ENCODE results near the gene AURKAIP1. TPM values are rescaled to one million over a fixed set of nuclear protein-coding genes. Genes with fewer than 3 reads are reported as not detected.

Gene AURKAIP1
- total and polyA plus RNA-seq, 2 of the 13 experiments (the other 11 are each of a cell fraction or from before 2014, with no cell fraction given), result 69.5 to 175 TPM

DNA sequence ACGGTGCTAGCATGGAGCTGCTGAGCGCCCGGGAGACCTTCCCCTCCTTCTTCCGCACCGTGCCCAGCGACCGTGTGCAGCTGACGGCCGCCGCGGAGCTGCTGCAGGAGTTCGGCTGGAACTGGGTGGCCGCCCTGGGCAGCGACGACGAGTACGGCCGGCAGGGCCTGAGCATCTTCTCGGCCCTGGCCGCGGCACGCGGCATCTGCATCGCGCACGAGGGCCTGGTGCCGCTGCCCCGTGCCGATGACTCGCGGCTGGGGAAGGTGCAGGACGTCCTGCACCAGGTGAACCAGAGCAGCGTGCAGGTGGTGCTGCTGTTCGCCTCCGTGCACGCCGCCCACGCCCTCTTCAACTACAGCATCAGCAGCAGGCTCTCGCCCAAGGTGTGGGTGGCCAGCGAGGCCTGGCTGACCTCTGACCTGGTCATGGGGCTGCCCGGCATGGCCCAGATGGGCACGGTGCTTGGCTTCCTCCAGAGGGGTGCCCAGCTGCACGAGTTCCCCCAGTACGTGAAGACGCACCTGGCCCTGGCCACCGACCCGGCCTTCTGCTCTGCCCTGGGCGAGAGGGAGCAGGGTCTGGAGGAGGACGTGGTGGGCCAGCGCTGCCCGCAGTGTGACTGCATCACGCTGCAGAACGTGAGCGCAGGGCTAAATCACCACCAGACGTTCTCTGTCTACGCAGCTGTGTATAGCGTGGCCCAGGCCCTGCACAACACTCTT, 42.8 kb downstream of the AURKAIP1 start (continued):
- TF ChIP-seq HNF1A (IDR thresholded peaks at IDR 0.05; ENCODE audit: low read depth) (no peak), HNF1A (CRISPR knock-in tag; IDR thresholded peaks at IDR 0.05; ENCODE audit: borderline replicate concordance) (no peak), ZNF574 (CRISPR knock-in tag; IDR thresholded peaks at IDR 0.05) (no peak), ISX (CRISPR knock-in tag; conservative IDR thresholded peaks at IDR 0.05) (no peak), NRL (CRISPR knock-in tag; IDR thresholded peaks at IDR 0.05; ENCODE audit: borderline replicate concordance) (0 out of 2 replicates have a peak, but pooled peaks have one; percentile 39), ZNF652 (CRISPR knock-in tag; IDR thresholded peaks at IDR 0.05; ENCODE audit: borderline replicate concordance, low read depth) (no peak), RAD21 (CRISPR knock-in tag; IDR thresholded peaks at IDR 0.05) (no peak), CHD2 (IDR thresholded peaks at IDR 0.05; ENCODE audit: low read depth, low read length) (no peak), ZBTB39 (CRISPR knock-in tag; IDR thresholded peaks at IDR 0.05) (0 out of 2 replicates have a peak, but pooled peaks have one; percentile 52), ZNF782 (CRISPR knock-in tag; IDR thresholded peaks at IDR 0.05; ENCODE audit: borderline replicate concordance) (no peak), MAFG (CRISPR knock-in tag; IDR thresholded peaks at IDR 0.05) (no peak), CAMTA2 (CRISPR knock-in tag; IDR thresholded peaks at IDR 0.05; ENCODE audit: borderline replicate concordance) (no peak), HNRNPL (IDR thresholded peaks at IDR 0.05; ENCODE audit: low read depth, low read length) (0 out of 2 replicates have a peak, but pooled peaks have one; percentile 34), ZFP41 (CRISPR knock-in tag; IDR thresholded peaks at IDR 0.05; ENCODE audit: borderline replicate concordance) (no peak)
- TF ChIP-seq, protein P1, sequence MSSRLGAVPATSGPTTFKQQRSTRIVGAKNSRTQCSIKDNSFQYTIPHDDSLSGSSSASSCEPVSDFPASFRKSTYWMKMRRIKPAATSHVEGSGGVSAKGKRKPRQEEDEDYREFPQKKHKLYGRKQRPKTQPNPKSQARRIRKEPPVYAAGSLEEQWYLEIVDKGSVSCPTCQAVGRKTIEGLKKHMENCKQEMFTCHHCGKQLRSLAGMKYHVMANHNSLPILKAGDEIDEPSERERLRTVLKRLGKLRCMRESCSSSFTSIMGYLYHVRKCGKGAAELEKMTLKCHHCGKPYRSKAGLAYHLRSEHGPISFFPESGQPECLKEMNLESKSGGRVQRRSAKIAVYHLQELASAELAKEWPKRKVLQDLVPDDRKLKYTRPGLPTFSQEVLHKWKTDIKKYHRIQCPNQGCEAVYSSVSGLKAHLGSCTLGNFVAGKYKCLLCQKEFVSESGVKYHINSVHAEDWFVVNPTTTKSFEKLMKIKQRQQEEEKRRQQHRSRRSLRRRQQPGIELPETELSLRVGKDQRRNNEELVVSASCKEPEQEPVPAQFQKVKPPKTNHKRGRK (CRISPR knock-in tag; IDR thresholded peaks at IDR 0.05), result no peak
- TF ChIP-seq, protein P2, sequence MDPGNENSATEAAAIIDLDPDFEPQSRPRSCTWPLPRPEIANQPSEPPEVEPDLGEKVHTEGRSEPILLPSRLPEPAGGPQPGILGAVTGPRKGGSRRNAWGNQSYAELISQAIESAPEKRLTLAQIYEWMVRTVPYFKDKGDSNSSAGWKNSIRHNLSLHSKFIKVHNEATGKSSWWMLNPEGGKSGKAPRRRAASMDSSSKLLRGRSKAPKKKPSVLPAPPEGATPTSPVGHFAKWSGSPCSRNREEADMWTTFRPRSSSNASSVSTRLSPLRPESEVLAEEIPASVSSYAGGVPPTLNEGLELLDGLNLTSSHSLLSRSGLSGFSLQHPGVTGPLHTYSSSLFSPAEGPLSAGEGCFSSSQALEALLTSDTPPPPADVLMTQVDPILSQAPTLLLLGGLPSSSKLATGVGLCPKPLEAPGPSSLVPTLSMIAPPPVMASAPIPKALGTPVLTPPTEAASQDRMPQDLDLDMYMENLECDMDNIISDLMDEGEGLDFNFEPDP (CRISPR knock-in tag; conservative IDR thresholded peaks at IDR 0.05), result no peak
